Activated naive CD8-positive, alpha-beta T cell treated with anti-CD3 and anti-CD28 coated beads for 36 hours (primary cell): ENCODE data around the gene SREK1IP1. TPM values are rescaled to one million over a fixed set of nuclear protein-coding genes. Genes with fewer than 3 reads are reported as not detected.
A peak's percentile ranks its signal among the peaks of the same experiment; 100 is the strongest.

Source experiments
- DNase-seq: peaks from one replicate; pipeline ENCODE4 v3.0.0; 2021
- H3K27ac Mint-ChIP-seq: one replicate; pipeline ENCODE4 v1.8.0; 2022; ENCODE audit warnings: mild to moderate bottlenecking, moderate library complexity, mixed read lengths
- H3K27me3 Mint-ChIP-seq: one replicate; pipeline ENCODE4 v1.8.0; 2022; ENCODE audit warnings: mild to moderate bottlenecking, mixed read lengths
- H3K36me3 Mint-ChIP-seq: one replicate; pipeline ENCODE4 v1.8.0; 2021; ENCODE audit warnings: mild to moderate bottlenecking, mixed read lengths
- H3K4me1 Mint-ChIP-seq: one replicate; pipeline ENCODE4 v1.8.0; 2021; ENCODE audit warnings: mixed read lengths
- H3K4me3 Mint-ChIP-seq: one replicate; pipeline ENCODE4 v1.8.0; 2022; ENCODE audit warnings: mild to moderate bottlenecking, moderate library complexity, mixed read lengths
- H3K9me3 Mint-ChIP-seq: one replicate; pipeline ENCODE4 v1.8.0; 2022; ENCODE audit warnings: mixed read lengths
- total RNA-seq, 2 experiments: library from RNA; stranded (reverse); gene quantifications; one replicate each; pipeline ENCODE4 v1.2.3, GENCODE V29; 2021

Gene SREK1IP1
- total RNA-seq: 10 to 100 TPM; 27.3 to 33.5 TPM

GRCh38 chr5:64768358-64769312 is at the start of gene SREK1IP1, which contains the start of gene CWC27:
Gene SREK1IP1, minus strand, starts transcription at chr5:64768691. Its CDS starts 174 bp downstream, at chr5:64768517.
Gene CWC27, plus strand, starts transcription at chr5:64768930. Its CDS starts 217 bp downstream, at chr5:64769147.
- Mint-ChIP-seq H3K36me3 (peaks cover 10% of the 10 kb centered on the region), H3K4me3 (peak within 1 kb of the TSS; percentile 97), H3K27ac (peak within 1 kb of the TSS; percentile 96), H3K27me3 (no peaks in the 10 kb centered on the region), H3K4me1 (peaks cover 36% of the 10 kb centered on the region), H3K9me3 (no peaks in the 10 kb centered on the region)
- DNase-seq: peak; percentile 81

GRCh38 chr5:64818245-64818644 is 49.8 kb upstream of the SREK1IP1 start:
- no peak overlapping the region for H3K4me3 Mint-ChIP-seq
- H3K4me1 Mint-ChIP-seq: peaks cover 19% of the 10 kb centered on the region
- no peaks in the 10 kb centered on the region for H3K9me3 Mint-ChIP-seq
- DNase-seq: no peak
- peaks cover 17% of the 10 kb centered on the region for H3K36me3 Mint-ChIP-seq
- no peaks in the 10 kb centered on the region for H3K27me3 Mint-ChIP-seq
- H3K27ac Mint-ChIP-seq: no peak overlapping the region

- no peak overlapping the region for H3K27ac Mint-ChIP-seq
Observed at GRCh38 chr5:64814073-64814472, 45.6 kb upstream of the SREK1IP1 start.

DNA sequence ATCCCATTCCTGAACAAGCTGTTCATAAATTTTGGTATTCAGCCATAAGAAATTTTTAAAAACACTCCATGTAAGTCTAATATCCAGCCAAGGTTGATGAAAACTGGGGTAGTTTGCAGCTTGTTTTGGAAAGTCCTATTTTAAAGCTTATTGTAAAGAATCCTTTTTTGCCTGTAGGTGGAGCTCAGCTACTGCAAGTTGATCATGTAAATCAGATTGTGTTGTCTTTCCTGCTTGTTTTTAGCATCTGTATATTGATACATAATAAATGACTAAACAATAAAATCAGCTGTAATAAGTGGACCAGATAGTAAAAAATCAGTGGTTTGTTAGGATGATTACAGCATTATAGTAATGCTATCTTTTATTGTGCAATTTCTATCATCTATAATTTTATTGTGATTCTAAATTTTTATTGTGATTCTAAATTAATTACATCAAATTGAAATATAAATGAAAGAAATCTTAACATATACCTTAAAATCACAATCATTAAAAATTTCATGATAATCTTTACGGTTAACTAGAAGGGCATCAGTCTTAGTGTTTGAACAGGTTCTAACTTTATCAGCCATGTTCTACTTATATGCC is 42.7 kb upstream of the SREK1IP1 start:
- H3K36me3 Mint-ChIP-seq: peaks cover 6% of the 10 kb centered on the region
- H3K4me1 Mint-ChIP-seq: peaks cover 5% of the 10 kb centered on the region
- DNase-seq: no peak
- no peaks in the 10 kb centered on the region for H3K9me3 Mint-ChIP-seq
- no peaks in the 10 kb centered on the region for H3K27me3 Mint-ChIP-seq
- H3K4me3 Mint-ChIP-seq: no peak overlapping the region
- no peak overlapping the region for H3K27ac Mint-ChIP-seq

More at GRCh38 chr5:64814073-64814472, 45.6 kb upstream of the SREK1IP1 start:
- Mint-ChIP-seq H3K4me3 (no peak overlapping the region), H3K9me3 (no peaks in the 10 kb centered on the region), H3K4me1 (peaks cover 5% of the 10 kb centered on the region), H3K27me3 (no peaks in the 10 kb centered on the region), H3K36me3 (peaks cover 2% of the 10 kb centered on the region)
- DNase-seq: no peak

DNA sequence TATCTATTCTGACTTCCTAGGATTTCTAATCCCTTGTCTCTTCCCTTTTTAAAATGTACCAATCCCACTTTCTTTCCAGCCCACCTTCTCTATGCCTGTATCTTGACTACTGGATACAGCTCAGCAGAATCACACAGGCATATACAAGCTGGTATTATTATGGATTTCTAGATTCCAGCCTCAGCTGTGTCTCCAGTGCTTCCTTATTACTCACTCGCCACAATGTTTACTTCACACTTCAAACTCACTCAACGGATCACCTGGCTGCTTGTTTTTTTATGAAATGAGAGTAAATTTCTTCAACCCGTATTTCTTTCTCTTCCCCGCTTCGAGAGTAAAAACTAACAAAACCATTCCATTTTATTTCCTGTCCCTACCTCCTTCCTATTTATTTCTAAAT is 39.0 kb upstream of the SREK1IP1 start:
- Mint-ChIP-seq H3K27ac (no peak overlapping the region), H3K4me3 (no peak overlapping the region)

DNA sequence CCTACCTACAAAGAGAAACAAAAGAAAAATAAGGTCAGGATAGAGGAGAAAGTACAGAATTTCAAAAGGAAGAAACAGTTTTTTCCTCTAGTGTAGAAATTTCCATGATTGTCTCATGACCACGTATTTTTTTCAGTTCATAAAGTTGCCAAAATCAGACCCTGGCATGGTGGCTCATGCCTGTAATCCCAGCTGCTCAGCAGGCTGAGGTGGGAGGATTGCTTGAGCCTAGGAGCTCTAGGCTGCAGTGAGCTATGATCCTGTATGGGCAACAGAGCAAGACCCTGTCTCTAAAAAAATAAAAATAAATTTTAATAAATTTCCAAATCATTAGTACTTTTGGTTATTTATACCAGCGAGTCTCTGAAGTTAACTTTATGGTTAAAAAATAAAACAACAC is 38.0 kb upstream of the SREK1IP1 start:
- Mint-ChIP-seq H3K4me3 (no peak overlapping the region), H3K36me3 (peaks cover 6% of the 10 kb centered on the region), H3K27ac (no peak overlapping the region), H3K4me1 (no peaks in the 10 kb centered on the region), H3K9me3 (no peaks in the 10 kb centered on the region), H3K27me3 (no peaks in the 10 kb centered on the region)
- no peak for DNase-seq

More for the DNA sequence above, 39.0 kb upstream of the SREK1IP1 start:
- H3K9me3 Mint-ChIP-seq: no peaks in the 10 kb centered on the region
- peaks cover 6% of the 10 kb centered on the region for H3K36me3 Mint-ChIP-seq
- DNase-seq: no peak
- no peaks in the 10 kb centered on the region for H3K4me1 Mint-ChIP-seq
- no peaks in the 10 kb centered on the region for H3K27me3 Mint-ChIP-seq

DNA sequence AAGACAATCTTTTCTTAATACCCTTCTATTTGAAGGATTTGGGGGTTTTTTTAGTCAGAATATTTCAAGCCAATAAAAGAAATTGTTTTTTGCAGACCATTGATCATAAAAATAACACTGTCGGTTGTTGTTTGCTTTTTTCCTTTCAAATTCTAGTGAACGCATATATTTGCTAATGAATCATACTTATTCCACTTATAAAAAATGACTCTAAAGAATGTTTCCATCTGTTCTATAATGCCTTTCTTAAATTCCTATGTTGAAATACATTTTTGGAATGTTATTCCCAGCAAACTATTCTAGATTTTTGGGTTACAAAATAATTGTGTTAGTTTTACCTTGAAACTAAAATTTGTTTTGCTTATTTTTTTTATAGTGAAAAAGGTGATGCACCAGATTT is 32.4 kb upstream of the SREK1IP1 start:
- no peak overlapping the region for H3K4me3 Mint-ChIP-seq
- H3K27ac Mint-ChIP-seq: no peak overlapping the region

GRCh38 chr5:64796301-64796700 is 27.8 kb upstream of the SREK1IP1 start:
- Mint-ChIP-seq H3K4me1 (no peaks in the 10 kb centered on the region), H3K27me3 (no peaks in the 10 kb centered on the region), H3K36me3 (peaks cover 2% of the 10 kb centered on the region), H3K9me3 (no peaks in the 10 kb centered on the region), H3K4me3 (no peak overlapping the region), H3K27ac (no peak overlapping the region)
- no peak for DNase-seq

More for the DNA sequence above, 32.4 kb upstream of the SREK1IP1 start:
- no peaks in the 10 kb centered on the region for H3K27me3 Mint-ChIP-seq
- H3K36me3 Mint-ChIP-seq: peaks cover 2% of the 10 kb centered on the region
- H3K4me1 Mint-ChIP-seq: no peaks in the 10 kb centered on the region
- no peaks in the 10 kb centered on the region for H3K9me3 Mint-ChIP-seq
- DNase-seq: no peak

DNA sequence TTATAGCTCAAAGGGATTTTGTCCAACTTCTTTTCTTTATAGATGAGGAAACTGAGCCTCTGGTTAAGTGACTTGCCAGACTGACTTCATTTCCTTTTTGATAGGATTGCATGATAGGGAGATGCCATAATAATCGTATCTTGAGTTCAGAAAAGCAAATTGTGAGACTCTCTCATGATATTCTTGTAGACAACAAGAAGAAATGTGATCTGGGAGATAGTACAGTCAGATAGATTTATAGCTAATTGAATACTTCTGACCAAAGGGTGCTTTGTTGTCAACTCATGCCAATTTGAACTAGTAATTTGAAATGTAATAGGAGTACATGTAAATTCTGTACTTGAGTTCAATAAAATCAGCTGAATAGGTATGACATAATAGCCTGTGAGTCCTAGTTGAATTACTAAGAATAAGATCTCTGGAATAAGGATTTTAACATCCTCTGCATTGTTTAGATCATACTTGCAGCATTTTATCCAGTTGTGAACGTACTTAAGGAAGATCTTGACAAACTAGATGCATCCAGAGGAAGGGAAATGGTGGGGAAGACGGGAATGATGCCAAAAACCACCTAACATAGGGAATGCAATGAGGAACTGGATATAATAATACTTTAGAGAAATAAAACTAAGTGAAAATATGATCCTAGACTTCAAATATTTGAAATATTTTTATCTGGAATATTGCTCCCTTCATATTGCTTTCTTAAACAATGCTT is 25.7 kb upstream of the SREK1IP1 start:
- H3K4me3 Mint-ChIP-seq: no peak overlapping the region
- H3K27ac Mint-ChIP-seq: no peak overlapping the region
- no peaks in the 10 kb centered on the region for H3K9me3 Mint-ChIP-seq
- no peak for DNase-seq
- H3K4me1 Mint-ChIP-seq: peaks cover 7% of the 10 kb centered on the region
- H3K36me3 Mint-ChIP-seq: peaks cover 6% of the 10 kb centered on the region
- H3K27me3 Mint-ChIP-seq: no peaks in the 10 kb centered on the region

GRCh38 chr5:64792469-64792868 is 24.0 kb upstream of the SREK1IP1 start:
- H3K4me1 Mint-ChIP-seq: peaks cover 10% of the 10 kb centered on the region
- H3K9me3 Mint-ChIP-seq: no peaks in the 10 kb centered on the region
- H3K36me3 Mint-ChIP-seq: peaks cover 6% of the 10 kb centered on the region
- DNase-seq: no peak
- H3K27me3 Mint-ChIP-seq: no peaks in the 10 kb centered on the region
- no peak overlapping the region for H3K27ac Mint-ChIP-seq
- H3K4me3 Mint-ChIP-seq: no peak overlapping the region

DNA sequence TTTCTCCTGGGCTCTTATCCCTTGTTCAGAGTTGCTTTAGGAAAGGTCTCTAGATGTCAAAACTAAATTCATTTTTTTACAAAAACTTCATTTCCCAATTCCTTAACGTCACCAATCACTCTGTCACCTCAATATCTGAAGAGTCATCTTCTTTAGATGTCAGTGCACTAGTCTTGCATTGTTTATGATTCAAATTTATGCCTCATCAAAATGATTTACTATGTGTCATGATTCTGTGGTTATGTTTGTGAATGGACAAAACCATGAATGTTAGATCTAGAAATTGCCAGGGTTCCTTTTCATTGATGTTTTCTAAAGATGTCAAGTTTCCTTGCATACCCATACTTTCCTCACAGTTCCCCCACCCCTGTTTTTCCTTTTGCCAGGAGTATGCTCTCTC is 21.7 kb upstream of the SREK1IP1 start:
- Mint-ChIP-seq H3K9me3 (no peaks in the 10 kb centered on the region), H3K27me3 (no peaks in the 10 kb centered on the region), H3K27ac (no peak overlapping the region), H3K36me3 (peaks cover 10% of the 10 kb centered on the region), H3K4me1 (peaks cover 10% of the 10 kb centered on the region), H3K4me3 (no peak overlapping the region)
- no peak for DNase-seq

DNA sequence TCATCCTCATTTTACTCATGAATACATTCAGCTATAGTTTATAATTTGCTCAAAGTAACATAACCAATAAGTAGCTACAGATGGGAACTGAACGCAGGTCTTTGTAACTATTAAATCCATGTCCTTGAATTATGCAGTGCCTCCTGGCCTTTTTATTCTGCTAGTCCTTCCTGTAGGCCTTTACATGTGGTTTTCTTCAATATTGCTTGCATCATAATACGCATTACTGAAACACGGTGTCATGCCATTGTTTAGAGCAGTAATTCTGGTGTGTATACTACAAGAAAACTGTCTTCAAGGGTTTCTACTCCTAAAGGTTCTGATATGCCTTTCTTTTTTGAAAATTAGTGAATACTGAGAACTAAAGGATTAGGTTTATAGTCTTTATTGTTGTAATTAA is 21.0 kb upstream of the SREK1IP1 start:
- Mint-ChIP-seq H3K9me3 (no peaks in the 10 kb centered on the region), H3K4me1 (peaks cover 10% of the 10 kb centered on the region), H3K27ac (no peak overlapping the region), H3K36me3 (peaks cover 10% of the 10 kb centered on the region), H3K27me3 (no peaks in the 10 kb centered on the region), H3K4me3 (no peak overlapping the region)
- no peak for DNase-seq

DNA sequence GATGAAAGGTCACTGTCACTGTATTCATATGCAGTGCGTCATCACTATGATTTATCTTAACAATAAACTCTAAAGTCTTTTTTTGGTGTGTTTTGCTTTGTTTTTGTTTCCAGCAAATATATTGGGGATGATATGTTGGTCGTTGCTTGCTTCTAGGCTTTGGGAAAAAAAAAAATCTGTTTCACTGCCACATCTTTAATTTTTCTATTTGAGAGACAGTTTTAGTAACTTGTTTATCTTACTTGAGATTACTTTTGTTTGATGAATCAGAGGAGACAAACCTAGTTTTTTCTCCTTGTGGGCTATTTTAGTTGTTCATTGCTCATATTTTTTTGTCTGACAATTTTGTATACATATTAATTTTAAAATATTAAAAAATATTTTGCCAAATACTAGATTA is 19.7 kb upstream of the SREK1IP1 start:
- no peaks in the 10 kb centered on the region for H3K27me3 Mint-ChIP-seq
- DNase-seq: no peak
- H3K4me3 Mint-ChIP-seq: no peak overlapping the region
- no peaks in the 10 kb centered on the region for H3K9me3 Mint-ChIP-seq
- peaks cover 10% of the 10 kb centered on the region for H3K4me1 Mint-ChIP-seq
- H3K27ac Mint-ChIP-seq: no peak overlapping the region
- H3K36me3 Mint-ChIP-seq: peaks cover 10% of the 10 kb centered on the region

- Mint-ChIP-seq H3K36me3 (peaks cover 10% of the 10 kb centered on the region), H3K27ac (no peak overlapping the region), H3K4me3 (no peak overlapping the region), H3K9me3 (no peaks in the 10 kb centered on the region), H3K27me3 (no peaks in the 10 kb centered on the region), H3K4me1 (peaks cover 10% of the 10 kb centered on the region)
- DNase-seq: no peak
Observed at GRCh38 chr5:64786372-64786771, 17.9 kb upstream of the SREK1IP1 start.

DNA sequence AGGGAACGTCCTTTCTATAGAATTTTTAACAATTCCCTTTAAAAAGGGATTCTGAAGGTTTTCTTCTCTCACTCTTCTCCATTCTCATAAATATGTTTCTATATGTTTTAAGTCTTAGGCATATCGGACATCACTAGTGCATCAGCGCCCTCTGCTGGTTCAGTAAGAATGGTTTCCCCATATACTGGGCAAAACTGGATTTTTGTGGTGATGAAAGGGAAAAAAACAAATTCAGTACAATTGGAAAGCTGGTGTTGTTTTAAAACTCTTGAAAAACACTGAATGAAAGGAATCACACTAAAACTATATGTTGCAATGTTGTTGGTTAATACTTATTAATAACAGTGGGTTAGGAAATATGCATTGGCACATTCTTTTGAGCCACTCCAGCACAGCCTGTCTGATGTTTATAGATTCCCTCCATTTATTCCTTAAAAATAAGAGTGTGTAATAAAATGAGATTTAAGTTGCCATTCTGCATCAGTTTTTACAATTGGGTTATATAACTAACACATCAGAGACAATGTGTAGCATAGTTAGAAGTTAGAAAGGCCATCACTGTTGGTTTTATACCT is 16.0 kb upstream of the SREK1IP1 start:
- no peak overlapping the region for H3K4me3 Mint-ChIP-seq
- no peaks in the 10 kb centered on the region for H3K9me3 Mint-ChIP-seq
- DNase-seq: peak; percentile 56
- H3K27ac Mint-ChIP-seq: no peak overlapping the region
- H3K27me3 Mint-ChIP-seq: no peaks in the 10 kb centered on the region
- peaks cover 11% of the 10 kb centered on the region for H3K36me3 Mint-ChIP-seq
- H3K4me1 Mint-ChIP-seq: peaks cover 3% of the 10 kb centered on the region
